Measurements from ENCODE around the gene PHYH.
"Not testable (repeated sequence)": the region's sequence is repeated elsewhere in the genome, so short reads cannot be mapped to it uniquely, and the experiment has no call there.

The PHYH gene

GRCh38 chr10:13270877-13271551, 28.9 kb downstream of the PHYH start:
- no peak for DNase-seq

DNA sequence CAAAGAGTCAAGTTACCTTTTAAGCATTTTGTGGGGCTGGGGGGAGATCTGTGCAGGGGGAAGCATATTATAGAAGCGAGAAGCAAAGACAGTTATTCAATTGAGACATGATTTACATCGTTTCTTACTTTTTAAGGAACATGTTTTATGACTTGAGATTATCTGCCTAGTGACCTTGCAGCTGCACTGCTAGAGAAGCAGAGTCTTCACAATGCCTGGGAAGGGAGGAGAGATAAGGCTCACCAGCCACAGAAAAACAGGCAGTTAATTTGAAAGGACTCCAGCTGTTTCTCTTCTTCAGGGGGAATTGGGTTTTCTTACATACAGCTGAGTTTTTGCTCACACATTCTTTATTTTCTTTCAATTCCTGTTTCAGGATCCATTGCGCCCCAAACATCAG, 31.0 kb downstream of the PHYH start:
- no peak for DNase-seq

- no peak for DNase-seq
Observed at GRCh38 chr10:13268310-13268709, 31.6 kb downstream of the PHYH start.

GRCh38 chr10:13263591-13263990, 36.3 kb downstream of the PHYH start:
- no peak for DNase-seq

- DNase-seq = no peak
Observed at GRCh38 chr10:13262433-13262832, 37.4 kb downstream of the PHYH start.

DNA sequence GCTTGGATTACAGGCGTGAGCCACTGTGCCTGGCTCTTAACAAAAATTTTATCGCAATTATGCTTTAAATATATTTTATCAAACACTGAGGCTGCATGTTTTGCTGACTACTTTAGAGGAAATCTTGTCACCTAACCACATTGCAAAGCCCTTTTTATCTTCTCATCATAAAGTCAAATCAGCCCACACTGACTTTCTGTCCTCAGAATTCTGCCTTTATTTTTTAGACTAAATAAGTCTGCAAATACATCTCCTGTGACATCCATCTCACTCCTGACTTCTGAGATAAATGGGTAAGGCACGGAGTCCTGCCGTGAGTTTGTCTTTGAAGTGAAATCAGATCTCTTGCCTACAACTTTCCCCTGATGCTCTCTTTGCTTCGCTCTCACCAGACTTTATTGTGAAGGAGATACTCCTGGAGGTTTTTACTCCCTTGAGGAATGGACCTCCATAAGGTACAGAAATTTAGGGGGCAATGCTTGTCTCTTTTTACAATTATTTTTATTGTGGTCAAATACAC, 42.2 kb downstream of the PHYH start:
- DNase-seq = no peak

GRCh38 chr10:13256627-13257026, 43.2 kb downstream of the PHYH start:
- no peak for DNase-seq

GRCh38 chr10:13253726-13254125, 46.1 kb downstream of the PHYH start:
- no peak for DNase-seq

DNA sequence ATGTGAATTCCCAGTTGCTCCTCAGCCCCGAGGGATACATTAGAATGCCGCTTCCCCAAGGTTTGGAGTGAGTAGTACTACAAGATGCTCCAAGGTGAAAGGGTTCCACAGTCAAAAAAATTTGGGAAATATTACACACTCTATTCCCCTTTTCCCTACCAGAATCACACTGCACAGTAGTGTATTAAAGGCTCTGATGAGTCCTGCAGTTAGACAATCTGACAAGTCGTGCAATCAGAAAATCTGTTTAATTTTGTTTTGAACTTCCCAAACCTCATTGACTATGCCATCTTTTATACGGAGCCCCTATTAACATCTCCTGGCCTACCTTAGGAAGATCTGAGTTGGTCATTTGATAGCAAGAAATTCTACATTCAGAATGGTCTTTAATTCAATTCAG, 52.1 kb downstream of the PHYH start:
- no peak for DNase-seq

GRCh38 chr10:13247246-13247645, 52.6 kb downstream of the PHYH start:
- DNase-seq = no peak

DNA sequence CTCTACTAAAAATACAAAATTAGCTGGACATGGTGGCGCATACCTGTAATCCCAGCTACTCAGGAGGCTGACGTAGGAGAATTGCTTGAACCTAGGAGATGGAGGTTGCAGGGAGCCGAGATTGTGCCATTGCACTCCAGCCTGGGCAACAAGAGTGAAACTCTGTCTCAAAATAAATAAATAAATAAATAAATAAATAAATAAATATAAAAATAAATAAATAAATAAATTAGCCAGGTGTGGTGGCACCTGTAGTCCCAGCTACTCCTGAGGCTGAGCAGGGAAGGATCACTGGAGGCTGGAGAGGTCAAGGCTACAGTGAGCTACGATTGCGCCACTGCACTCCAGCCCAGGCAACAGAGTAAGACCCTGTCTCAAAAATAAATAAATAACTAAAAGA, 57.6 kb downstream of the PHYH start:
- DNase-seq = not testable (repeated sequence)

DNA sequence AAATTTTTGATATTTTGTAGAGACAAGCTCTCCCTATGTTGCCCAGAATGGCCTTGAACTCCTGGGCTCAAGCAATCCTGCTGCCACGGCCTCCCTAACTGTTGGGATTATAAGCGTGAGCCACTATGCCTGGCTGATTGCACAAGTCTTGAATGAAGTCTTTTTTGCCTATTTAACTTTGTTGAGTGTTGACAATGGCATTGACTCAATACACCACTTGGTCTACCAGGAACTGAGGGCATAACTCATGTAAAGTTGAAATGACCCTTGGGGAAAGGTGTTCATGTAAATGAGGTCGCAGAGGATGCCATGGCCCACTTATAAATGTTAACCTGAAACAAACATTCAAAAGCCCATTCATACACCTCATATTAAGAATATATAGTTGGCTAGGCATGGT, 58.3 kb downstream of the PHYH start:
- DNase-seq = no peak

GRCh38 chr10:13239923-13240322, 59.9 kb downstream of the PHYH start:
- DNase-seq = no peak

- DNase-seq = no peak
Observed at GRCh38 chr10:13238271-13239077, 61.4 kb downstream of the PHYH start.

- DNase-seq = no peak
Observed at GRCh38 chr10:13236638-13237037, 63.2 kb downstream of the PHYH start.

GRCh38 chr10:13234736-13235135, 65.1 kb downstream of the PHYH start:
- not testable (repeated sequence) for DNase-seq

DNA sequence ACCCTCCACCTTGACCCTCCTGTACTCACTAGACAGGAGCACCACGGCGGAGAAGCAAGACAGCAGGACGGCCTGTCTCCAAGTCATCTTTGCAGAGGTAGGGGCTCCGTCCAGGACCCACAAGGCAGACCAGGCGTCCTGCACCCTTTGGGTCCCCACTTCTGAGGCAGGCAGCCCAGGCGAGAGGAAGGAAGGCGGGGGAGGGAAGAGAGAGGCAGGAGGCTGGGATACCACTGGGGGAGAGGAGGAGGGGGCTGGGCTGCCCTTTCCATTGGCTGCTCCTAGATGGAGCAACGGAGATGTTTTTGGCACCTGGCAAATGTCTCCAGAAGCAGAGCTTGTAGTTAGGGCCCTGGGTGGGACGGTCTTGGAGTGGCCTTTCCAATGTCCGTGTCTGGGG, 65.7 kb downstream of the PHYH start, which contains the start of gene UCMA:
Gene UCMA (minus strand): TSS at position 203 of the 400 bp plus-strand sequence. CDS start 116 bp downstream, at position 87.
- no peak for DNase-seq

DNA sequence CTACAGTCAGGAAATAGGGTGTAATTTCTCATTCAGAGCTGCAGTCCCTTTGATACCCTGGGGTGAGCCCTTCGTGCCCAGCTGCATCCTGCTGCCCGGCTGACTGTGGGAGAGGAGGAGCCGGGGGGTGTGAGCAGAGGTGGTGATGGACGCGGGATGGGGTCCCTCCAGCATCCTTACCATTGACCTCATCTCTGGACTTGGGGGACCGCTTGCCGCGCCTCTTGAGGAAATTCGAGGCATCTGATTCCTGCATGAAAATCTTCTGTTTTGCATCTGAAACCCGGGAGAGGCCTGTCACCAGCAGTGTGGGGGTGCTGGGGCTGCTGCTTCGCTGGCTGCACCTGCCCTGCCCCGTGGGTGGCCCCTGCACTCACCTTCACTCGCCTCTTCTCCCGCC, 66.5 kb downstream of the PHYH start:
- no peak for DNase-seq

GRCh38 chr10:13231808-13232207, 68.1 kb downstream of the PHYH start:
- no peak for DNase-seq

DNA sequence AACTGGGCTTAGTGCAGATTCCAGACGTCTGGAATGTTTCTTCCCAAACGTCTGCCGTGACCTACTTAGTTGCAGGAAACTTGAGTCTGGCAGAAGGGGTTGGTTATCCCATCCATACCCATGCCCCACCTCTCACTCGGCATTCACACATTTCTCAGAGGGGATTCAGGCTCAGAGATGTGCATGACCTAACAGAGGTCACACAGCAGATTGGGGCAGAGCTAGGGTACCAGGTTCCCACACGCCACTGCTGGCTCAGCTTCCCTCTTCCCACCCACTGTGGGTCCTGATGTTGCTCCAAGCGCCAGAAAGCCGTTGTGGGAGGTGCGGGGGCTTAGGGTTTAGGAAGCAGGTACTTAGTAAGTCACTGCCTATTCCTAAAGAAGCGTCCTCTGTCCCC, 68.7 kb downstream of the PHYH start:
- no peak for DNase-seq
